ENCODE results near the gene AKR7A2.
"Not testable (repeated sequence)": the region's sequence is repeated elsewhere in the genome, so short reads cannot be mapped to it uniquely, and the experiment has no call there.

Gene AKR7A2

DNA sequence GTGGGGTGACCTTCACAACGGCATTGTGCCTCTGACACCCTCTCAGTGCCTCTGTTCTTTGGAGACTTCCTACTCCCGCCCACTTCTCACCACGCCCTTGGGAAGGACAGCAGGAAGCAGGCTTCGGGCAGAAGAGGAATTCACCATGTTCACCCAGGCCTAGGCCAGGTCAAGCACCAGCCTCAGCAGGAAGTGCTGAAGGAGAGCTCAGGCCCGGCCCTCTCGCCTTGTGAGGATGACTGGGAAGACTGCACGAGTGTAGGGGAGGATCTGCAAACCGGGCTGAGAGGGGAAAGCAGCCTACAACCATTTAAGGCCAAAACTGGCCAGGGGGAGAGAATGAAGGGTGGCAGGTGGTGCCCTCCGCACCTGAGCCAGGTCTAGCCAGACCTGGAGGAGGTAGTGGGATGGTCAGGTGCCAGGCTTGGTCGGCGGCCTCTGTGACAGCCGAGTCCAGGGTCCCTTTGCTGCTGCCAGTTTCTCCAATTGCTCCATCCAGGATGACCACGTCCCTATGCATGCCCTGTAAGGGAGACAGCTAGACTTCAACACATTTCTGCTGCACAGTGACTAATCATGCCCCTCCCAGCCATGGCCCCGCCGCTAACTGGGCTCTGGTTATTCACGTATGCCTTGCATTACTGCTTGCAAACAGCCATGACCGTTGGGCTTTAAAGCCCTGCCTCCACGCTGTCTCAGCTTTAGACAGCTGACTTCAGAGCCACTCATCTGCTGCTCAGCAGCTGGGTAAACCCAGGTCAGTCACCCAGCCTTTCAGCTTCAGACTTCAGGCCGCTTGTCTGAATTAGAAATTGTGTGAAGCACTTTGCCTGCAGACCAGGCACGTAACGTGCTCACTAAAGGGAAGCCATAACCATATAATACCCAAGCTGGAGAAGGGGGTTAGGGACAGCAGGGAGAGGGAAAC, 51.5 kb downstream of the AKR7A2 start:
- H3K36me3 ChIP-seq (ENCODE audit: insufficient read depth, low read length) = peaks cover 11% of the 10 kb centered on the region; the same call in 1 of the 2 replicates
- no peaks in the 10 kb centered on the region for H3K4me1 ChIP-seq (ENCODE audit: insufficient read depth, low read length)
- no peak overlapping the region for H3K9ac ChIP-seq (ENCODE audit: low read depth, low read length)
- H3K9me3 ChIP-seq (ENCODE audit: control insufficient read depth, insufficient read depth, low read length) = no peaks in the 10 kb centered on the region

DNA sequence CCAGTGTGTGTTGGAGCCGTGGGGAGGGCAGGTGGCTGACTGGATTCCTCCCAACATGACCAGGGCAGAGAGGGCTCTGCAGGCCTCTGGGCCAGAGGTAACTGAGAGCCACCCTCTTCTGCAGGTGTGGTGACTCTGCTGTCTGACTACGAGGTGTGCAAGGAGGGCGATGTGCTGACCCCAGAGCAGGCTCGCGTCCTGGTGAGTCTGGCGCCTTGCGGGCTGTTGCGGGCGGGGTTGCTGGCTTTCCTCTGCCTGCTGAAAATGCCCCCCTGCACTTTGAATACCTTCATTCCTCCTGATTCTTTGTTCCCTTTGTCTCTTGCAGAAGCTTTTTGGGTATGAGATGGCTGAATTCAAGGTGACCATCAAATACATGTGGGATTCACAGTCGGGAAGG, 53.6 kb downstream of the AKR7A2 start:
- Histone ChIP-seq H3K9ac (ENCODE audit: low read depth, low read length) (no peak overlapping the region), H3K4me1 (ENCODE audit: insufficient read depth, low read length) (peaks cover 8% of the 10 kb centered on the region; the same call in 1 of the 2 replicates), H3K9me3 (ENCODE audit: control insufficient read depth, insufficient read depth, low read length) (no peaks in the 10 kb centered on the region), H3K36me3 (ENCODE audit: insufficient read depth, low read length) (peaks cover 15% of the 10 kb centered on the region; the same call in 1 of the 2 replicates)

DNA sequence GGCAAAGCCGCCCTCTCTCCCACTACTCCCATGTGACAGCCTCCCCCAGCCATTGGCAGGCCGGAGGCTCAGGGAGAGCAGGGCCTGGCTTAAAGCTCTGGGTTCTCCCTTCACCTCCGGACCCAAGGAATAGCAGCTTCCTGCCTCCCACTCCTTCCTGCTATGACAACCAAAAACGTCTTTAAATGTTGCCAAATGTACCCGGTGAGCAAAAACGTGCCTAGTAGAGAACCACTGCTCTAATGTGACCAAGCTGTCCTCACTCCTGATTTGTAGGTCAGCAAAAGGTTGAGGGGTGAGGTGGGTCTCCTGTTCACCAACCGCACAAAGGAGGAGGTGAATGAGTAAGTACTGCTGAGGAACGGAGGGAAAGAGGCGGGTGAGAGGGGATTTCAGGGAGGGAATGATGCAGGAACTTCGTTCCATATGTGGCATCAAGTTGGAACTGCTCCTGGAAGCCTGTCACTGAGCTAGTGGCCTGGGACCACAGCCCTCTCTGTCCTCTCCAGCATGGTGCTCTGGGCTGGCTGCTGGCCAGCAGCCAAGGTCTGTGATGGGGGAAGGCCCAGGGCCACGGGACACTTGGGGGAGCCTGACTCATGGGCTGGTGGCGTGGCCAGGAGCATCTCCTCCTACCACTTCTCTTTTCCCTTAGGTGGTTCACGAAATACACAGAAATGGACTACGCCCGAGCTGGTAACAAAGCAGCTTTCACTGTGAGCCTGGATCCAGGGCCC, 54.6 kb downstream of the AKR7A2 start:
- Histone ChIP-seq H3K9me3 (ENCODE audit: control insufficient read depth, insufficient read depth, low read length) (no peaks in the 10 kb centered on the region), H3K9ac (ENCODE audit: low read depth, low read length) (no peak overlapping the region), H3K4me1 (ENCODE audit: insufficient read depth, low read length) (peaks cover 8% of the 10 kb centered on the region; the same call in 1 of the 2 replicates), H3K36me3 (ENCODE audit: insufficient read depth, low read length) (peaks cover 15% of the 10 kb centered on the region; the same call in 1 of the 2 replicates)

DNA sequence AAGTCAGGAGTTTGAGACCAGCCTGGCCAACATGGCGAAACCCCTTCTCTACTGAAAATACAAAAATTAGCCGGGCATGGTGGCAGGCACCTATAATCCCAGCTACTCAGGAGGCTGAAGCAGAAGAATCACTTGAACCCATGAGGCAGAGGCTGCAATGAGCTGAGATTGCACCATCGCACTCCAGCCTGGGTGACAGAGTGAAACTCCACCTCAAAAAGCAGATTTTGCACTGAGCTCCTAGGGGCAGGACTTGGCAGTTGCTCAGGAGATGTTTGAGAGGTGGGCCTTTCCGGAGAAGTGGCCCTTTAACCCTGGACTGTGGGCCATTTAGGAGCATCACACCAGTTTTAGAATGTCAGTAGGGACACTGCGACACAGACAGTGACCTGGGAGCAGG, 55.6 kb downstream of the AKR7A2 start:
- not testable (repeated sequence) for H3K9ac ChIP-seq (ENCODE audit: low read depth, low read length); H3K9me3 ChIP-seq (ENCODE audit: control insufficient read depth, insufficient read depth, low read length); H3K4me1 ChIP-seq (ENCODE audit: insufficient read depth, low read length)
- peaks cover 15% of the 10 kb centered on the region; the same call in 1 of the 2 replicates for H3K36me3 ChIP-seq (ENCODE audit: insufficient read depth, low read length)

DNA sequence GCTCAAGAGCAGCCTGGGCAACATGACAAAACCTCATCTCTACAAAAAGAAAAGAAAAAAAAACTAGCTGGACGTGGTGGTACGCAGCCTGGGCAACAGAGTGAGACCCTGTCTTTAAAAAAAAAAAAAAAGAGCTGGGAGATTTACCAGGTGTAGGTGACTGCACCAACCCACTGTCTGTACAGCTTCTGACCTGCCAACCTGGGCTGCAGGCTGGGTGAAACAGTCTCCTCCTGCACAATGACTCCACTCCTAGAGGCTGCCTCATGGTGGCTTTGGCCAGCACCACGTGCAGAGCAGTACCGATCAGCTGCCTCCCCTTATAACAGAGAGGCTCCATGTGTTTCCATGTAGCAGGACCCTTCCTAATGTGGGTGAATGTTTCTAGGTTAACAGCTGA, 56.7 kb downstream of the AKR7A2 start:
- H3K9ac ChIP-seq (ENCODE audit: low read depth, low read length) = no peak overlapping the region

DNA sequence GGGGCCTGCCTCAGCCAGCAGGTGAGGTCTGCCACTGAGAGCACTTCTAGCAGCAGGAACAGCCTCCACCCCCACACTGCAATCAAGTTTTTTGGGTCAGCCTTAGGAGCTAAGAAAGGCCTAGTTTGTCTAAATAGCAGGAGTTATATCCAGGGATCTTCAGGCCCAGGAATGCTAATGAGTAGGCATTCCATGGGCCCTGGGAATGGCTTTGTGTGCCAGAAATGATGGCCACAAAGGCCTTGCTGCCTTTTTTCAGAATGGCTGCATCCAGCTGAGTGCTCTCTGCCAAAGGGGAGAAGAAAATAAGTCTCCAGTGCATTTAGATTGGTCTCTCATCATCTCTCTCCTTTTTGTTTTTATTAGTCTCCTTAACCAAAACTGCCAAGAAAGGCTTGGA, 57.5 kb downstream of the AKR7A2 start:
- Histone ChIP-seq H3K9ac (ENCODE audit: low read depth, low read length) (no peak overlapping the region), H3K36me3 (ENCODE audit: insufficient read depth, low read length) (peaks cover 15% of the 10 kb centered on the region; the same call in 1 of the 2 replicates), H3K4me1 (ENCODE audit: insufficient read depth, low read length) (peaks cover 8% of the 10 kb centered on the region; the same call in 1 of the 2 replicates), H3K9me3 (ENCODE audit: control insufficient read depth, insufficient read depth, low read length) (no peaks in the 10 kb centered on the region)

More for the DNA sequence above, 56.7 kb downstream of the AKR7A2 start:
- Histone ChIP-seq H3K4me1 (ENCODE audit: insufficient read depth, low read length) (peaks cover 8% of the 10 kb centered on the region; the same call in 1 of the 2 replicates), H3K9me3 (ENCODE audit: control insufficient read depth, insufficient read depth, low read length) (no peaks in the 10 kb centered on the region), H3K36me3 (ENCODE audit: insufficient read depth, low read length) (peaks cover 15% of the 10 kb centered on the region; the same call in 1 of the 2 replicates)
